ENCODE results near the gene KCNJ9.

Gene KCNJ9

GRCh38 chr1:160114085-160114484 is 32.7 kb downstream of the KCNJ9 start:
- no peak for TF ChIP-seq CTCF (conservative IDR thresholded peaks at IDR 0.05; ENCODE audit: low read depth, low read length)
- DNase-seq (ENCODE audit: low read depth) = no peak
- H3K4me3 ChIP-seq (ENCODE audit: low read depth, low read length) = no peak overlapping the region

GRCh38 chr1:160115545-160116282 is 34.4 kb downstream of the KCNJ9 start, which contains the start of gene ATP1A2:
ATP1A2 (plus strand) TSS chr1:160115759; CDS start chr1:160115862, 103 bp downstream.
- no peak for TF ChIP-seq CTCF (conservative IDR thresholded peaks at IDR 0.05; ENCODE audit: low read depth, low read length)
- no peak for DNase-seq (ENCODE audit: low read depth)
- no peak within 1 kb of the TSS for H3K4me3 ChIP-seq (ENCODE audit: low read depth, low read length)

- TF ChIP-seq CTCF (conservative IDR thresholded peaks at IDR 0.05; ENCODE audit: low read depth, low read length) = no peak
- peak; percentile 79 for DNase-seq (ENCODE audit: low read depth)
- H3K4me3 ChIP-seq (ENCODE audit: low read depth, low read length) = peak overlapping the region; percentile 3
Observed at GRCh38 chr1:160116283-160117147, 35.2 kb downstream of the KCNJ9 start.

GRCh38 chr1:160117300-160117699 is 36.0 kb downstream of the KCNJ9 start:
- no peak for TF ChIP-seq CTCF (conservative IDR thresholded peaks at IDR 0.05; ENCODE audit: low read depth, low read length)
- no peak overlapping the region for H3K4me3 ChIP-seq (ENCODE audit: low read depth, low read length)
- DNase-seq (ENCODE audit: low read depth) = no peak

- peak; percentile 65 for DNase-seq (ENCODE audit: low read depth)
- no peak for TF ChIP-seq CTCF (conservative IDR thresholded peaks at IDR 0.05; ENCODE audit: low read depth, low read length)
Observed at GRCh38 chr1:160117709-160118183, 36.4 kb downstream of the KCNJ9 start.

GRCh38 chr1:160118928-160119327 is 37.6 kb downstream of the KCNJ9 start:
- TF ChIP-seq CTCF (conservative IDR thresholded peaks at IDR 0.05; ENCODE audit: low read depth, low read length) = no peak
- no peak overlapping the region for H3K4me3 ChIP-seq (ENCODE audit: low read depth, low read length)
- no peak for DNase-seq (ENCODE audit: low read depth)

More at GRCh38 chr1:160117709-160118183, 36.4 kb downstream of the KCNJ9 start:
- no peak overlapping the region for H3K4me3 ChIP-seq (ENCODE audit: low read depth, low read length)
